Measurements from ENCODE around the gene DMD. TPM values are rescaled to one million over a fixed set of nuclear protein-coding genes. Genes with fewer than 3 reads are reported as not detected.

Gene DMD
- total RNA-seq, 3 donors from 2014 or later (not counting 1 experiment from before 2014, with no cell fraction given), result not detected

GRCh38 chrX:31294475-31294874 is 1916.9 kb downstream of the DMD start:
- H3K36me3 Mint-ChIP-seq, result no peaks in the 10 kb centered on the region
- WGBS (ENCODE audit: insufficient coverage), result 90% methylated on average over 3 of the region's 3 CpGs
- no peaks in the 10 kb centered on the region for H3K36me3 ChIP-seq (ENCODE audit: control insufficient read depth, insufficient read depth, low read length)
- no peaks in the 10 kb centered on the region for H3K27me3 Mint-ChIP-seq (ENCODE audit: low read depth in 2 of 2)
- DNase-seq (no peak), ATAC-seq (no peak)
- H3K27ac ChIP-seq (ENCODE audit: low read length), result no peak overlapping the region
- no peak for TF ChIP-seq CTCF (IDR thresholded peaks at IDR 0.05)
- no peak overlapping the region for H3K4me3 ChIP-seq (ENCODE audit: low read length)
- intact Hi-C loops (cut with micrococcal nuclease), result no loop called here
- no peak overlapping the region for H3K4me3 Mint-ChIP-seq
- no peak overlapping the region for H3K27ac Mint-ChIP-seq
- no peaks in the 10 kb centered on the region for H3K4me1 Mint-ChIP-seq
- no peaks in the 10 kb centered on the region for H3K27me3 ChIP-seq (ENCODE audit: control insufficient read depth, insufficient read depth, low read length)
- no peaks in the 10 kb centered on the region for H3K4me1 ChIP-seq (ENCODE audit: control insufficient read depth, insufficient read depth, low read length)
- H3K9me3 Mint-ChIP-seq, result no peaks in the 10 kb centered on the region
- no peaks in the 10 kb centered on the region for H3K9me3 ChIP-seq (ENCODE audit: control insufficient read depth, insufficient read depth, low read length)

GRCh38 chrX:31293409-31293808 is 1917.9 kb downstream of the DMD start:
- no peaks in the 10 kb centered on the region for H3K9me3 ChIP-seq (ENCODE audit: control insufficient read depth, insufficient read depth, low read length)
- peak in 1 of 2 donors; percentile 0 for DNase-seq
- Mint-ChIP-seq H3K27ac (no peak overlapping the region), H3K4me1 (no peaks in the 10 kb centered on the region), H3K27me3 (ENCODE audit: low read depth in 2 of 2) (no peaks in the 10 kb centered on the region), H3K9me3 (no peaks in the 10 kb centered on the region), H3K4me3 (no peak overlapping the region), H3K36me3 (no peaks in the 10 kb centered on the region)
- no peaks in the 10 kb centered on the region for H3K27me3 ChIP-seq (ENCODE audit: control insufficient read depth, insufficient read depth, low read length)
- intact Hi-C loops (cut with micrococcal nuclease), result no loop called here
- no peak overlapping the region for H3K27ac ChIP-seq (ENCODE audit: low read length)
- WGBS (ENCODE audit: insufficient coverage), result 100% methylated on average over 1 of the region's 6 CpGs
- no peak overlapping the region for H3K4me3 ChIP-seq (ENCODE audit: low read length)
- no peaks in the 10 kb centered on the region for H3K4me1 ChIP-seq (ENCODE audit: control insufficient read depth, insufficient read depth, low read length)
- no peak for TF ChIP-seq CTCF (IDR thresholded peaks at IDR 0.05)
- no peak for ATAC-seq
- H3K36me3 ChIP-seq (ENCODE audit: control insufficient read depth, insufficient read depth, low read length), result no peaks in the 10 kb centered on the region

GRCh38 chrX:31291131-31291530 is 1920.2 kb downstream of the DMD start:
- Histone ChIP-seq H3K9me3 (ENCODE audit: control insufficient read depth, insufficient read depth, low read length) (no peaks in the 10 kb centered on the region), H3K36me3 (ENCODE audit: control insufficient read depth, insufficient read depth, low read length) (no peaks in the 10 kb centered on the region), H3K27ac (ENCODE audit: low read length) (no peak overlapping the region), H3K27me3 (ENCODE audit: control insufficient read depth, insufficient read depth, low read length) (no peaks in the 10 kb centered on the region), H3K4me3 (ENCODE audit: low read length) (no peak overlapping the region), H3K4me1 (ENCODE audit: control insufficient read depth, insufficient read depth, low read length) (no peaks in the 10 kb centered on the region)
- Mint-ChIP-seq H3K4me3 (no peak overlapping the region), H3K27ac (no peak overlapping the region), H3K27me3 (ENCODE audit: low read depth in 2 of 2) (no peaks in the 10 kb centered on the region), H3K4me1 (no peaks in the 10 kb centered on the region), H3K9me3 (no peaks in the 10 kb centered on the region), H3K36me3 (no peaks in the 10 kb centered on the region)
- TF ChIP-seq CTCF (IDR thresholded peaks at IDR 0.05), result no peak
- intact Hi-C loops (cut with micrococcal nuclease), result no loop called here
- ATAC-seq (no peak), DNase-seq (no peak)
- 97% methylated on average over 4 of the region's 5 CpGs for WGBS (ENCODE audit: insufficient coverage)

GRCh38 chrX:31287861-31288260 is 1923.5 kb downstream of the DMD start:
- no peak overlapping the region for H3K27ac ChIP-seq (ENCODE audit: low read length)
- intact Hi-C loops (cut with micrococcal nuclease), result no loop called here
- 79% methylated on average over 4 of the region's 4 CpGs for WGBS (ENCODE audit: insufficient coverage)

More at GRCh38 chrX:31287861-31288260, 1923.5 kb downstream of the DMD start:
- no peak for ATAC-seq
- Histone ChIP-seq H3K9me3 (ENCODE audit: control insufficient read depth, insufficient read depth, low read length) (no peaks in the 10 kb centered on the region), H3K27me3 (ENCODE audit: control insufficient read depth, insufficient read depth, low read length) (no peaks in the 10 kb centered on the region), H3K36me3 (ENCODE audit: control insufficient read depth, insufficient read depth, low read length) (no peaks in the 10 kb centered on the region), H3K4me3 (ENCODE audit: low read length) (no peak overlapping the region), H3K4me1 (ENCODE audit: control insufficient read depth, insufficient read depth, low read length) (no peaks in the 10 kb centered on the region)
- Mint-ChIP-seq H3K27ac (no peak overlapping the region), H3K9me3 (peaks cover 2% of the 10 kb centered on the region in 2 donors), H3K36me3 (no peaks in the 10 kb centered on the region), H3K4me3 (no peak overlapping the region), H3K27me3 (ENCODE audit: low read depth in 2 of 2) (no peaks in the 10 kb centered on the region), H3K4me1 (no peaks in the 10 kb centered on the region)
- TF ChIP-seq CTCF (IDR thresholded peaks at IDR 0.05), result no peak
- DNase-seq, result no peak

Data from natural killer cell (primary cell).